GM18526 (cell line): ENCODE results near the gene CCDC34.

ENCODE experiments used
- POLR2A ChIP-seq: IDR thresholded peaks from 3 replicates; pipeline ENCODE4 v1.6.1; 2011; ENCODE audit not compliant: insufficient read length; ENCODE audit errors: extremely low read depth

The CCDC34 gene

GRCh38 chr11:27397624-27398399 is 34.8 kb upstream of the CCDC34 start:
- no peak for TF ChIP-seq POLR2A

- no peak for TF ChIP-seq POLR2A
Measured at GRCh38 chr11:27396259-27396839, 33.3 kb upstream of the CCDC34 start.

- no peak for TF ChIP-seq POLR2A
Measured at GRCh38 chr11:27395556-27396258, 32.7 kb upstream of the CCDC34 start.

GRCh38 chr11:27394781-27395228 is 31.8 kb upstream of the CCDC34 start:
- no peak for TF ChIP-seq POLR2A

GRCh38 chr11:27392278-27393114 is 29.5 kb upstream of the CCDC34 start:
- no peak for TF ChIP-seq POLR2A

GRCh38 chr11:27391331-27392015 is 28.5 kb upstream of the CCDC34 start:
- no peak for TF ChIP-seq POLR2A

DNA sequence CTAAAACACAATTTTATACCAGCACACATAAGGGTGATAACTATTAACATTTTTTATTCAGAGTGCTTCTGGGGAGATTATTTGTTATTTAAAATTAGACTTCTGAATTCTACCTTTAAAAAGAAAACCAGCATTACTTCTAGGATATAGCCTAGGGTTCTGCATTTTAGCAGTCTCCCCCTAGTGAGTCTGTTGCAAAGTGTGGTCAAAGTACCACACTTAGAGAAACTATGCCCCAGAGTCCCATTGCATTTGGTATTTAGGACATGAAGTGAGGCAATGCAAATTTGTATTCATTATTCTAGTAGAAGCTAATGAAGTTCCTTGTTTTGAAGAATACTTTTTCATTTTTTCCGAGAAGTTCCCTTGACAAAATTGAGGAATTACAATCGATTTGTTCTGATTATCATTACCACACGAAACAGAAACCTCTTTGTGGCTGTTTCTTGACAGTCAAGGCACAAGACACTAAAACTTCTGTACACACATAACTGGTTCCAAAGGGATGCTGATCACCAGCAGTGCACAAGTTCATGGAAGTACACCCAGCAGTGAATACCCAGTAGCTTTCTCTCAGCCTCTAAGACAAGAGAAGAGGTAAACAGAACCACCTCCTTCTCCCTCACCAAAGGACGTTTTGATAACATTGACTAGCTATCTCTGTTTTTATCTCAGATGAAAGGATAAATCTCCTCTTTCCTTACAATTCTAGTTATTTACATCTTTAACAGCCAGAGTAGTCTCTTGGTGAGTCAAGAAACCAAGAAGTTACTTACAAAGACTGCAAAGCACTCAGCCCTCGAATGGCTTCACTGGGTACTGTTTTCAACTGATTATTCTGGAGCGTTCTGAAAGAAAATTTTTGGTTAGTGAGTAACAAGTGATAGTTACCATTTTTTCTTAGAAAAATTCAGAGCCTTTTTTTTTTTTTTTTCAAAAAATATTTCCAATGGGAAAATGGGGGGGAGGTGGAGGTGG is 27.6 kb upstream of the CCDC34 start:
- no peak for TF ChIP-seq POLR2A

DNA sequence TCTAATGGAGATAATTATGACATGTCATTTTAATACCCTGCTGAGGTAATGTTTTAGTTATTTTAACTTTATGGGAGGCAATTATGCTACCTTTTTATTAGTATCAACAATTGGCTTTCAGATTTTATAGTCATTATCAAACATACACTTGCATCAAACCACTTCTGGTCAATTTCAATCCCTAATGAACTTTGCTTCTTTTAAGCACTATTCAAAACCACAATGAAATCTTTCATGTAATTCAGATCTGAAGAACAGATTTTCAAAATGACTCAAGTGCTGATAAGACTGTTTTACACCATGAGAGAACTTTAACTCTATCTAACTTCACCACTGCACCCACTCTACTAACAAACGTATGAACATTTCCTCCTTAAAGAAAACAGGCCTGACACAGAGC is 25.9 kb upstream of the CCDC34 start:
- no peak for TF ChIP-seq POLR2A

GRCh38 chr11:27388001-27388400 is 25.0 kb upstream of the CCDC34 start:
- no peak for TF ChIP-seq POLR2A

DNA sequence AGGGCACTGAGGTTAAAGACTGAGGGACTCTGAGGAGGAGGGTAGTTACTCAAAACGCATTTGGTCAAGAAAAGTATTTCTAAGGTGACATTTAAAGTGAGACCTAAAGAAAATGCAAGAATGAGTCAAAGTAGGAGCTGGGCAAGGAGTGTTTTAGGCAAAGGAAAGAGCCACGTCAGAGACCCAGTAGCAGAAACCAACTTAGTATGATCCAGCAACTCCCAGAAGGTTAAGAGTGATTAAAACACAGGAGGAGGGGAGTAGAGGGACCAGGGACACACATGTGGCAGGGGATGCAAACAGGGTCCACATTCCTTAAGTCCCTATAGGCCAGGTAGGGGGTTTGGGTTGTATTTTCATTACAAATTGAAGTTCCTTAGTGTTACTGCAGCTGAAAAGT is 24.3 kb upstream of the CCDC34 start:
- TF ChIP-seq POLR2A: no peak

DNA sequence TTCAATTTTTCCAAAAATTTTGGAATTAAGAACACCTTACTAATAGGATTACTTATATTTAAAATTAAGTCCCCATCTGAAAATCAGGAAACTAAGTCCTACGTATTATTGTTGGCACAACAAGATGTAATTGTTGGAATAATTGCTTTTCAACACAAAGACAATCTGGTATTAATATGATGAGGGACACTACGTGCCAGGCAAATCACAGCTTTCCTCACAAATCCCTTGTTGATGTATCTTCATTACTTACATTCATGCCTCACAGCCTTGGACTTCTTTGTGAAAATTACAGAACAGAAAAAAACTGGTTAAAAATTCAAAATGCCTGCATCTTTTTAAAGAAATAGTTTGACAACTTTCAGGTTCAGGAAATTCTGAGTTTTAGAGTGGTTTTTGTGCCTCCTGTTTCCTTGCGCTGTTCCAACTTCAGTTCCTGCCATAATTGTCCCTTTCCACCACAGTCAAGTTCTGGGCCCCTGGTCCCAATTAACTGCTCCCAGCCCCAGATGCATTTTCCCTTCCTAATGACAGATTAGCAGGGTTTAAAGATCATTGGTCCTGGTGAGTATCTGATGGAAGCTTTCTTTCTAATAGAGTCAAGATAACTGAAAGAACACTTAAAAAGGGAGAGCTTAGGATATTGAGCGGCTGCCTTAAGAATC is 23.3 kb upstream of the CCDC34 start:
- TF ChIP-seq POLR2A: no peak

- TF ChIP-seq POLR2A: no peak
Measured at GRCh38 chr11:27385245-27385644, 22.2 kb upstream of the CCDC34 start.

DNA sequence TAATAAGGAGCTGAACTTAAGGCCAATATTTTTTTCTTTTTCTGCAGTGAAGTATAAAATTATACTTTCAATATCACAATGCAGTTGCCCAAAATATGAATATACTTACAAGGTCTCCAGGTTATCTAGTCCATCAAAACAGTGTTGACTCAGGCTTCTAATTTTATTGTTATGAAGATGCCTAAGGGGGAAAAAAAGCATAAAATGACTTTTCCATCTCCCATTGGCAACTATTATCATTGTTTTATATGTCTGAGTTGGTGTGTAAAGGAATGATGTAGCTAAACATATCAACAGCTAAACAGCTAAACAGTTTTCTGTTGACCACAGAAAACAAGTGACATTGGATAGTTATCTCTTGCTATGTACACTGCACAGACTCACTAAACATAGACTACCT is 21.2 kb upstream of the CCDC34 start:
- no peak for TF ChIP-seq POLR2A

GRCh38 chr11:27383645-27384044 is 20.6 kb upstream of the CCDC34 start:
- TF ChIP-seq POLR2A: no peak
